Sigmoid colon (tissue), 7 donors: ENCODE results near the gene MACROH2A1. TPM values are rescaled to one million over a fixed set of nuclear protein-coding genes. Genes with fewer than 3 reads are reported as not detected.

Experiments
- DNase-seq: peaks from one replicate; pipeline ENCODE4 v3.0.0-alpha.2; 2019
- H3K27ac ChIP-seq, 4 donors: fragments of 200-600 bp; sonication (generic); one replicate each; pipeline ENCODE4 v1.5.1; 2016 to 2019; ENCODE audit warnings: mild to moderate bottlenecking in 1 of 4
- H3K27me3 ChIP-seq, 3 donors: fragments of 200-600 bp; sonication (generic); one replicate each; pipeline ENCODE4 v1.5.1; 2019; ENCODE audit warnings: mild to moderate bottlenecking in 1 of 3
- H3K36me3 ChIP-seq, 4 donors: fragments of 200-600 bp; sonication (generic); one replicate each; pipeline ENCODE4 v1.5.1; 2016 to 2019
- H3K4me1 ChIP-seq, 4 donors: fragments of 200-600 bp; sonication (generic); one replicate each; pipeline ENCODE4 v1.5.1; 2017 to 2019
- H3K4me3 ChIP-seq, 4 donors: fragments of 200-600 bp; sonication (generic); one replicate each; pipeline ENCODE4 v1.5.1; 2017 to 2019; ENCODE audit warnings: mild to moderate bottlenecking in 2 of 4, moderate library complexity in 1 of 4
- H3K9me3 ChIP-seq, 4 donors: fragments of 200-600 bp in 3 of 4; sonication (generic) in 3 of 4; one replicate each; pipeline versions ENCODE4 v1.5.1 to v1.6.1; 2013 to 2019
- EP300 ChIP-seq, 4 donors: sonication (generic); formaldehyde crosslinking; IDR thresholded peaks; one replicate each; pipeline ENCODE4 v1.6.1; 2017; ENCODE audit warnings: antibody characterized with exemption in 4 of 4
- POLR2A ChIP-seq, 2 donors: fragments of 450-650 bp; IDR thresholded peaks; one replicate each; pipeline ENCODE4 v1.6.1; 2016; ENCODE audit warnings: antibody characterized with exemption in 2 of 2, mild to moderate bottlenecking in 2 of 2, moderate library complexity in 2 of 2
- POLR2AphosphoS5 ChIP-seq, 4 donors: sonication (generic); formaldehyde crosslinking; IDR thresholded peaks; one replicate each; pipeline ENCODE4 v1.6.1; 2017; ENCODE audit warnings: antibody characterized with exemption in 4 of 4
- WGBS, 2 donors: extraction: QIAGEN DNeasy Blood & Tissue Kit; methylation state at CpG; one replicate each; pipeline ENCODE4 v1.1.7; 2013; 5-methylcytosine and 5-hydroxymethylcytosine counted together
- intact Hi-C: fragments of 100-400 bp; cut with DNase I; formaldehyde crosslinking; loops from one replicate; pipeline ENCODE4 v1.15.1; 2023
- polyA plus RNA-seq, 3 donors: library from polyadenylated mRNA; stranded (reverse); fragments of 200-250 nt; gene quantifications; one replicate each; pipeline ENCODE4 v1.2.3, GENCODE V29; 2013
- total RNA-seq, 4 donors: library from RNA; depleted of rRNA; stranded (reverse); fragments of >200 nt; gene quantifications; one replicate each; pipeline ENCODE4 v1.1.0, GENCODE V29; 2016
- TF ChIP-seq, protein P1 (sequence below), 4 experiments: fragments of 450-650 bp in 3 of 4; fragments of 200-600 bp in 1 of 4; IDR thresholded peaks; one replicate each; pipeline ENCODE4 v1.5.1; 2016 to 2019; ENCODE audit warnings: antibody characterized with exemption in 4 of 4, mild to moderate bottlenecking in 3 of 4, moderate library complexity in 2 of 4
- donor health status: healthy with polysubstance abuse.
- donor health status: Bipolar disorder and iron deficiency.
- donor health status: healthy.

Gene MACROH2A1
- total and polyA plus RNA-seq, 7 donors: 123 to 202 (median 175) TPM

DNA sequence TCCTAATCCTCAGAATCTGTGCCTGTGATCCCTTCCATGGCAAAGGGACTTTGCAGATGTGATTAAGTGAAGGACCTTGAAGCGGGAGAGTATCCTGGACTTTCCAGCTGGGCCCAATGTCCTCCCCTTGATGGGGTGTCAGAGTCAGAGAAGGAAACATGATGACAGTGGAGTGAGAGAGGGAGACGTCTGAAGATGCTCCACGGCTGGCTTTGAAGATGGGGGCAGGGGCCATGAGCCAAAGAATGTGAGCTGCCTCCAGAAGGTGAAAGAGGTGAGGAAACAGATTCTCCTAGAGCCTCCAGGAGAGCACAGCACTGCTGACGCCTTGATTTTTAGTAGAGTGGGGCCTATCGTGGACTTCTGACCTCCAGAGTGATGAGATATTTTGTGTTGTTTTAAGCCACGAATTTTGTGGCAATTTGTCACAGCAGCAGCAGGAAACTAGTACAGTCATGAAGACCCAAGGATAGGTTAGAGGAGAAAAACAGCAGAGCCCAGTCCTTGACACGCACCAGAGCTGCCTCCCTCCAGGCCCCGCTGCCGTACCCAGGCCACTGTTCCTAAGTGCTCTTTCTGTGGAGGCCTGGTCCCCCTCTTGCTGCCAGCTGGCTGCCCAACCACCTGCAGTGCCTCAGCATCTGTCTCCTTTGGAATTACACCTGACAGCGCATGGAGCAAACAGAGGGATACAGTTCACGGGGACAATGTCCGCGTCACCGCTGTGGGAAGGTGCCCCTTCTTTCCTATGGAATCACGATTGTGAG is 78.1 kb downstream of the MACROH2A1 start:
- 91 to 92% methylated on average over 15 of the region's 15 CpGs for WGBS, 2 donors
- H3K36me3 ChIP-seq: no peaks in the 10 kb centered on the region
- H3K4me1 ChIP-seq: peaks cover 0 to 12% (median 8%) of the 10 kb centered on the region in 4 donors
- no peaks in the 10 kb centered on the region for H3K9me3 ChIP-seq
- TF ChIP-seq, protein P1, sequence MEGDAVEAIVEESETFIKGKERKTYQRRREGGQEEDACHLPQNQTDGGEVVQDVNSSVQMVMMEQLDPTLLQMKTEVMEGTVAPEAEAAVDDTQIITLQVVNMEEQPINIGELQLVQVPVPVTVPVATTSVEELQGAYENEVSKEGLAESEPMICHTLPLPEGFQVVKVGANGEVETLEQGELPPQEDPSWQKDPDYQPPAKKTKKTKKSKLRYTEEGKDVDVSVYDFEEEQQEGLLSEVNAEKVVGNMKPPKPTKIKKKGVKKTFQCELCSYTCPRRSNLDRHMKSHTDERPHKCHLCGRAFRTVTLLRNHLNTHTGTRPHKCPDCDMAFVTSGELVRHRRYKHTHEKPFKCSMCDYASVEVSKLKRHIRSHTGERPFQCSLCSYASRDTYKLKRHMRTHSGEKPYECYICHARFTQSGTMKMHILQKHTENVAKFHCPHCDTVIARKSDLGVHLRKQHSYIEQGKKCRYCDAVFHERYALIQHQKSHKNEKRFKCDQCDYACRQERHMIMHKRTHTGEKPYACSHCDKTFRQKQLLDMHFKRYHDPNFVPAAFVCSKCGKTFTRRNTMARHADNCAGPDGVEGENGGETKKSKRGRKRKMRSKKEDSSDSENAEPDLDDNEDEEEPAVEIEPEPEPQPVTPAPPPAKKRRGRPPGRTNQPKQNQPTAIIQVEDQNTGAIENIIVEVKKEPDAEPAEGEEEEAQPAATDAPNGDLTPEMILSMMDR (IDR thresholded peaks at IDR 0.05): no peak
- TF ChIP-seq POLR2AphosphoS5 (IDR thresholded peaks at IDR 0.05) (no peak), POLR2A (IDR thresholded peaks at IDR 0.05) (no peak), EP300 (IDR thresholded peaks at IDR 0.05) (no peak)
- no peak for DNase-seq
- no peak overlapping the region for H3K27ac ChIP-seq
- intact Hi-C loops: no loop called here
- no peaks in the 10 kb centered on the region for H3K27me3 ChIP-seq
- H3K4me3 ChIP-seq: no peak overlapping the region

DNA sequence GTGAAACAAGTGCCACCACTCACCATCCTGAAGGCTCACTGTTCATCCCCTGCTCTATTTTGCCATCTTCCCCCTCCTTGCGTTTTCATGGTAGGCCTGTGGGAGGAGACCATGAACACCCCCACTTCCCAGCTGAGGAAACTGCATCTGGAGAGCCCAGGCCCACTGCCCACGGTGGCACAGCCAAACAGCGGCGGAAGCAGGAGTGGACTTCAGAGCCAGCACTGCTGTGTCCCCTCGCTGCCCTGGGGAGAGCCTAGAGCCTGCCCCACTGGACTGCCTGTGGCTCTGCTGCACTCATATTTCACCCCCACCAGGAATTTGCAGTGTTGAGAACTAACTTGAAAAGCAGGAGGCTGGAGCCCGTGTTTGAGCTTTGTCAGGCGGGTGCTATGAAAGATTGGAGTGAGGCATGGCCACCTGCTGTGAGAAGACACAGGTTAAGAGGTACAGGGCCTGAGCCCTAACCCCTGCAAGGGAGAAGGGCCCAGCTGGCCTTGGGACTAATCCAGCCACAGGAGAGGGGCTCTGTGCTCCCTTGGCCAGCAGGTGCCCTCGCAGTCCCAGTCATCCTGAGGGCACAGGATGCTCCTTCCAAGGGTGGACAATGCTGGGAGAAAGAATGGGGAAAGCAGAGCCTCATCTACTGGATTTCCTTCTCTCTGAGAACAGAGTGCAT is 79.0 kb downstream of the MACROH2A1 start:
- intact Hi-C loops: no loop called here
- Histone ChIP-seq H3K36me3 (no peaks in the 10 kb centered on the region), H3K4me3 (no peak overlapping the region), H3K9me3 (no peaks in the 10 kb centered on the region), H3K27ac (no peak overlapping the region), H3K27me3 (no peaks in the 10 kb centered on the region), H3K4me1 (peaks cover 0 to 12% (median 8%) of the 10 kb centered on the region in 4 donors)
- 83 to 85% methylated on average over 8 of the region's 8 CpGs for WGBS, 2 donors
- TF ChIP-seq EP300 (IDR thresholded peaks at IDR 0.05) (no peak), POLR2A (IDR thresholded peaks at IDR 0.05) (no peak), POLR2AphosphoS5 (IDR thresholded peaks at IDR 0.05) (no peak)
- TF ChIP-seq, protein P1 (IDR thresholded peaks at IDR 0.05): no peak
- no peak for DNase-seq

DNA sequence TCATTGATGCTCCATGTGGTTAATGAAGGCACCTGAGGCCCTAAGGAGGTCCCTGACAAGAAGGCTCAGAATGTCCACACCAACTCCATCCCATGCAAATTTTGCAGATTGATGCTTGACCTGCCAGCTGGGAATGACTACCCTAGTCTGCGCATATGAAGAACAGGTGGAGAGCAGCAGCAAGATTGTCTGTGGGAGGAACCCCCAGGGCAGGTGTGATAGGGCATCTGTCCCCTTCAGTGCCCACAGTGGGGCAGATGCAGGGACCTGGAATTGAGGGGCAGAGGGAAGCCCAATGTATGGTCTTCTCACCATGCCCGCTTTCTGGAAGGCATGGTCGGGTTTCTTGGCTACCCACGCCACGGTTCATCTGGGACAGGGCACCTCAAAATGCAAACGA is 79.6 kb downstream of the MACROH2A1 start:
- intact Hi-C loops: no loop called here
- TF ChIP-seq, protein P1 (IDR thresholded peaks at IDR 0.05): no peak
- TF ChIP-seq POLR2A (IDR thresholded peaks at IDR 0.05) (no peak), EP300 (IDR thresholded peaks at IDR 0.05) (no peak), POLR2AphosphoS5 (IDR thresholded peaks at IDR 0.05) (no peak)
- no peaks in the 10 kb centered on the region for H3K9me3 ChIP-seq
- H3K4me3 ChIP-seq: no peak overlapping the region
- no peaks in the 10 kb centered on the region for H3K36me3 ChIP-seq
- peaks cover 0 to 12% (median 8%) of the 10 kb centered on the region in 4 donors for H3K4me1 ChIP-seq
- no peaks in the 10 kb centered on the region for H3K27me3 ChIP-seq
- 92 to 96% methylated on average over 6 of the region's 6 CpGs for WGBS, 2 donors
- DNase-seq: no peak
- no peak overlapping the region for H3K27ac ChIP-seq

DNA sequence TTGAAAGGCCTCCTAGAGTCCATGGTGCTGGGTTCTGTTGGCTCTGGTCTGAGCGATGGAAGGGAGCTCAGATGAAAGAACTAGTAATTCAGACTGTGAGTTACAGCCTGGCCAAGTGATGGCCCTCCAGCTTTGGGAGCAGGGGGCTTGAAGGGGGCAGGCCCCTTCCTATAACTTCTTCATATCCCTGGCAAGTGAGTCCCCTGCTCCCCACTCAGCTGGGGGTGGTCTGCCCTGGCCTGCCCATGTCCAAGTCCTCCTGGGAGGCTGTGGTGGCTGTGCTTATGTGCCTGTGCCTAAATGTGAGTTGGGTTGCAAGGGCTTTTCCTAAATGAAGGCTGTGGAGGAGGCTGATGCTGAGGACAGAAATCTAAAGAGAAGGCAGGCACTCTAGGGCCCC is 80.1 kb downstream of the MACROH2A1 start:
- 94 to 97% methylated on average over 1 of the region's 1 CpG for WGBS, 2 donors
- no peaks in the 10 kb centered on the region for H3K27me3 ChIP-seq
- intact Hi-C loops: no loop called here
- H3K9me3 ChIP-seq: no peaks in the 10 kb centered on the region
- no peak for DNase-seq
- TF ChIP-seq EP300 (IDR thresholded peaks at IDR 0.05) (no peak), POLR2AphosphoS5 (IDR thresholded peaks at IDR 0.05) (no peak), POLR2A (IDR thresholded peaks at IDR 0.05) (no peak)
- TF ChIP-seq, protein P1 (IDR thresholded peaks at IDR 0.05): no peak
- H3K4me3 ChIP-seq: no peak overlapping the region
- peaks cover 0 to 12% (median 8%) of the 10 kb centered on the region in 4 donors for H3K4me1 ChIP-seq
- no peak overlapping the region for H3K27ac ChIP-seq
- no peaks in the 10 kb centered on the region for H3K36me3 ChIP-seq
